Endothelial cell of umbilical vein (primary cell): ENCODE results near the gene GARIN5B. TPM values are rescaled to one million over a fixed set of nuclear protein-coding genes. Genes with fewer than 3 reads are reported as not detected.

ENCODE experiments used
- BruUV-seq: library from RNA; stranded (reverse); fragments of 400-500 nt; replicated peaks from 2 replicates; lab custom pipeline; 2021; lab: Mats Ljungman, UMichigan
- CTCF ChIA-PET: fragments of 300-600, 350-600 bp; sonication (Branson Sonifier 250); formaldehyde crosslinking; loops from one replicate; lab custom pipeline; 2021; ENCODE audit warnings: antibody characterized with exemption, inconsistent platforms; lab: Charles Lee
- POLR2A ChIA-PET: fragments of 300-600, 350-600 bp; sonication (Branson Sonifier 250); formaldehyde crosslinking; loops from one replicate; lab custom pipeline; 2021; ENCODE audit warnings: antibody characterized with exemption, inconsistent platforms; lab: Charles Lee
- DNase-seq: peaks from one replicate; pipeline ENCODE4 v3.0.0-alpha.2; 2011; ENCODE audit warnings: low read depth, low spot score
- FAIRE-seq: peaks from 2 replicates; lab custom pipeline; 2011; peaks lifted over from hg19 to GRCh38; lab: Jason Lieb, UNC
- H2AFZ ChIP-seq: 2 replicates; pipeline ENCODE4 v1.6.0; 2012; ENCODE audit warnings: low read depth, low read length, control low read depth, inconsistent platforms
- H3K27ac ChIP-seq: 2 replicates; pipeline ENCODE4 v1.5.1; 2011; ENCODE audit warnings: low read depth, mild to moderate bottlenecking, control low read depth, low read length, moderate library complexity; ENCODE audit not compliant: insufficient read depth
- H3K27me3 ChIP-seq, 2 experiments: 2 replicates each; pipeline versions ENCODE4 v1.6.0 to v1.6.1; 2011; ENCODE audit warnings: low read length in 2 of 2, mixed read lengths in 1 of 2; ENCODE audit not compliant: control insufficient read depth in 2 of 2, insufficient read depth in 2 of 2
- H3K36me3 ChIP-seq, 2 experiments: 2 replicates in 1 of 2; 3 replicates in 1 of 2; pipeline ENCODE4 v1.5.1; 2011; ENCODE audit warnings: low read length in 2 of 2, mild to moderate bottlenecking in 1 of 2, moderate library complexity in 1 of 2; ENCODE audit not compliant: control insufficient read depth in 2 of 2, insufficient read depth in 2 of 2; ENCODE audit errors: extremely low read depth in 1 of 2
- H3K4me1 ChIP-seq: 3 replicates; pipeline ENCODE4 v1.5.1; 2011; ENCODE audit warnings: mild to moderate bottlenecking, low read length; ENCODE audit not compliant: control insufficient read depth, insufficient read depth; ENCODE audit errors: extremely low read depth
- H3K4me2 ChIP-seq: 2 replicates; pipeline ENCODE4 v1.6.1; 2011; ENCODE audit warnings: low read length, control low read depth, mixed read lengths; ENCODE audit not compliant: insufficient read depth
- H3K4me3 ChIP-seq, 3 experiments: fragments of 200-600 bp in 1 of 3; sonication (generic), shearing (Covaris generic) in 1 of 3; replicated peaks in 1 of 3; 2 replicates each; pipeline ENCODE4 v1.5.1; 2011 to 2016; ENCODE audit warnings: control low read depth in 3 of 3, low read length in 3 of 3, mild to moderate bottlenecking in 2 of 3, inconsistent platforms in 1 of 3, low read depth in 1 of 3, moderate library complexity in 1 of 3; ENCODE audit not compliant: insufficient read depth in 1 of 3
- H3K79me2 ChIP-seq: 2 replicates; pipeline ENCODE4 v1.6.0; 2012; ENCODE audit warnings: low read length, inconsistent platforms; ENCODE audit not compliant: control insufficient read depth, insufficient read depth
- H3K9ac ChIP-seq: replicated peaks from 2 replicates; pipeline ENCODE3; 2011; ENCODE audit warnings: low read length, control low read depth; ENCODE audit not compliant: insufficient read depth; ENCODE audit errors: extremely low read depth
- H3K9me1 ChIP-seq: replicated peaks from 3 replicates; pipeline ENCODE4 v1.6.0; 2011; ENCODE audit warnings: mild to moderate bottlenecking, low read length; ENCODE audit not compliant: control insufficient read depth, insufficient read depth; ENCODE audit errors: extremely low read depth
- H3K9me3 ChIP-seq: replicated peaks from 2 replicates; pipeline ENCODE4 v1.5.1; 2012; ENCODE audit warnings: low read length, inconsistent platforms; ENCODE audit not compliant: control insufficient read depth, insufficient read depth
- H4K20me1 ChIP-seq: replicated peaks from 2 replicates; pipeline ENCODE3; 2011; ENCODE audit warnings: mild to moderate bottlenecking, low read length; ENCODE audit not compliant: control insufficient read depth, insufficient read depth; ENCODE audit errors: extremely low read depth
- EZH2 ChIP-seq: IDR thresholded peaks from 2 replicates; pipeline ENCODE4 v1.6.1; 2012; ENCODE audit warnings: borderline replicate concordance, low read depth, mild to moderate bottlenecking, moderate library complexity, low read length, inconsistent platforms; ENCODE audit not compliant: severe bottlenecking
- FOS ChIP-seq: IDR thresholded peaks from 2 replicates; pipeline ENCODE4 v1.6.1; 2011; ENCODE audit warnings: mild to moderate bottlenecking, low read length, moderate library complexity, borderline replicate concordance; ENCODE audit not compliant: insufficient read depth
- POLR2A ChIP-seq: IDR thresholded peaks from 2 replicates; pipeline ENCODE4 v1.6.1; 2012; ENCODE audit warnings: low read depth, mild to moderate bottlenecking, control low read depth, low read length
- dilution Hi-C: fragments of 300-500 bp; cut with MboI; formaldehyde crosslinking; loops from one replicate; pipeline ENCODE4 v1.15.0; 2019; ENCODE audit warnings: low sequenced_read_pairs; ENCODE audit not compliant: extremely low pct_ligation_motif_present
- intact Hi-C: fragments of 100-400 bp; cut with micrococcal nuclease; formaldehyde crosslinking; loops from one replicate; pipeline ENCODE4 v1.10.0; 2022
- polyA plus RNA-seq, 4 experiments: library from polyadenylated mRNA; depleted of rRNA in 3 of 4; stranded (reverse) in 3 of 4; unstranded in 1 of 4; fragments of >200 nt; gene quantifications; 2 replicates each; pipeline versions ENCODE4 v1.2.1 to v1.2.3, GENCODE V29; 2011 to 2012; ENCODE audit warnings: missing spikeins in 1 of 4
- total RNA-seq: library from RNA; stranded (reverse); gene quantifications from 2 replicates; pipeline ENCODE4 v1.2.3, GENCODE V29; 2021

The GARIN5B gene
- total and polyA plus RNA-seq, 2 donors (not counting 3 experiments of a cell fraction or from before 2014, with no cell fraction given), result not detected

GRCh38 chr19:55369653-55370304 is 6.7 kb upstream of the GARIN5B start:
- no TSS peak for BruUV-seq
- Histone ChIP-seq H3K27ac (no peak overlapping the region), H3K9ac (no peak overlapping the region), H3K79me2 (no peaks in the 10 kb centered on the region), H2AFZ (peak overlapping the region; percentile 17), H3K4me3 (no peak overlapping the region), H3K4me2 (no peak overlapping the region), H3K36me3 (no peaks in the 10 kb centered on the region), H3K9me3 (no peaks in the 10 kb centered on the region), H4K20me1 (no peaks in the 10 kb centered on the region), H3K4me1 (peaks cover 3% of the 10 kb centered on the region), H3K9me1 (no peaks in the 10 kb centered on the region), H3K27me3 (peaks cover 10 to 21% of the 10 kb centered on the region in 2 experiments)
- ChIA-PET POLR2A (interaction anchor here (0.6 to 1.2 kb wide), 2 partner anchors 111 to 222 kb away, joined by 3 read pairs; partner anchors contain the start of gene PPP6R1), CTCF (interaction anchor here (1.0 kb wide), 1 partner anchor 68 kb away, joined by 3 read pairs; no protein-coding TSS in a partner anchor)
- FAIRE-seq (no peak), DNase-seq (no peak)
- TF ChIP-seq EZH2 (peak; percentile 65), POLR2A (no peak)
- intact Hi-C loops (no loop called here), dilution Hi-C loops (no loop called here)

DNA sequence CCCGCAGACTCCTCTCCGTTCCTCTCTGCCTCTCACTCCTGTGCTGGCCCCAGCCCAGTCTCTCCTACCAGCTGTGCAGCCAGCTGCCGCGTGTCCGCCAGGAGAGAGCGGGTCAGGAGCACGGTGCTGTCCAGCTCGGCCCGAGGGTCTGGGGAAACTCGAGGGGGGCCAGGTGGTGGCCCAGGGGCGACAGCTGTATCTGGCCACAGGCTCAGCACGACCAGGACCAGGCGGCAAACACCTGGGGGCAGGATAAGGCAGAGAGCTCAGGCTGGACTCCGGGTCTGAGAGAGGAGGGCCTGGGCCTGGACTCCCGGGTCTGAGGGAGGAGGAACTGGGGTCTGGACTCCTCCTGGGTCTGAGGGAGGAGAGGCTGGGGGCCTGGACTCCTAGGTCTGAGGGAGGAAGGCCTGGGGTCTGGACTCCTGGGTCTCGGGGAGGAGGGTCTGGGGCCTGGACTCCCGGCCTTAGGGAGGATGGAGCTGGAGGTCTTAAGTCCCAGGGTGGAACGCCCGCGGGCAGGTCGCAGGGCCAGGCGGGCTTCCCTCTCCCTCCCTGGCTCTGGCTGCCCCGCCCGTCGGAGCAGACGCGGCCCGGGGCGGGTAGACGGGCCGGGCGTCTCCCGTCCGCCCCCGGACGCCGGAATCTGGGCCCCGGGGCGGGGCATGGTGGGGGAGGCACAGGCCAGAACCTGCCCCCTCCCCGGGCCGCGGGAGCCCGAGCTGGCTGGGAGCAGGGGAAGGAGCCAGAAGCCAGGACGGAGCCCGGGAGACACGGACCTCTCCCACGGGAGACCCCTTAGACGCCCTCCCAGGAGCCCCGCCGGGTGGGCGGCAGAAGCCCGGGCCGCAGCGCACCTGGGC is 5.9 kb upstream of the GARIN5B start:
- POLR2A ChIA-PET, result interaction anchor here (1.2 kb wide), 1 partner anchor 110 kb away, joined by 3 read pairs; the partner anchor contains the start of gene PPP6R1
- BruUV-seq, result no TSS peak
- H3K79me2 ChIP-seq, result no peaks in the 10 kb centered on the region
- dilution Hi-C loops, result no loop called here
- no peaks in the 10 kb centered on the region for H3K36me3 ChIP-seq
- H3K4me3 ChIP-seq, result no peak overlapping the region
- TF ChIP-seq FOS (no peak), EZH2 (peak; percentile 18)
- no peak overlapping the region for H3K9ac ChIP-seq
- H2AFZ ChIP-seq, result no peak overlapping the region
- intact Hi-C loops, result no loop called here
- FAIRE-seq (no peak), DNase-seq (no peak)
- H3K27me3 ChIP-seq, result peaks cover 10 to 21% of the 10 kb centered on the region in 2 experiments
- peaks cover 3% of the 10 kb centered on the region for H3K4me1 ChIP-seq
- CTCF ChIA-PET, result interaction anchor here (0.9 to 1.4 kb wide), 2 partner anchors 29 to 77 kb away, joined by 3 read pairs; partner anchors contain the start of gene KMT5C
- no peaks in the 10 kb centered on the region for H3K9me3 ChIP-seq
- H3K4me2 ChIP-seq, result no peak overlapping the region
- no peak overlapping the region for H3K27ac ChIP-seq
- H4K20me1 ChIP-seq, result no peaks in the 10 kb centered on the region
- no peaks in the 10 kb centered on the region for H3K9me1 ChIP-seq
